ENCODE measurements around the gene CFAP92. TPM values are rescaled to one million over a fixed set of nuclear protein-coding genes. Genes with fewer than 3 reads are reported as not detected.

CFAP92 gene
- total RNA-seq, result under 0.01 TPM in 1 of 2 replicates, not detected in the other

GRCh38 chr3:128993461-128994172 lies at the start of gene CFAP92:
Gene CFAP92, minus strand, starts transcription at chr3:128994076. Its CDS starts 772 bp downstream, at chr3:128993304.

GRCh38 chr3:129001101-129001805 lies 7.4 kb upstream of the CFAP92 start, which contains the start of gene EFCC1:
Gene EFCC1, plus strand, starts transcription at chr3:129001304. Its CDS starts 325 bp downstream, at chr3:129001629.

GRCh38 chr3:128879125-128879969 lies 114.5 kb downstream of the CFAP92 start, which contains the start of gene ACAD9:
Gene ACAD9, plus strand, starts transcription at chr3:128879620. Its CDS starts 72 bp downstream, at chr3:128879692.

Other genes with a start within 250 kb of the CFAP92 start
- gene ACAD9, start 114.5 kb downstream of the CFAP92 start, total RNA-seq, result 30.7 and 36.7 TPM in 2 replicates
- gene EFCC1, start 7.2 kb upstream of the CFAP92 start, total RNA-seq, result under 0.01 TPM in 1 of 2 replicates, not detected in the other
- gene GP9, start 66.7 kb upstream of the CFAP92 start, total RNA-seq, result not detected in 2 replicates
- gene RAB43, start 127.7 kb upstream of the CFAP92 start, total RNA-seq, result 8.1 and 12.8 TPM in 2 replicates
- 38.0 and 40.4 TPM in 2 replicates for gene ISY1, start 167.0 kb upstream of the CFAP92 start, total RNA-seq
- 253 and 321 TPM in 2 replicates for gene CNBP, start 189.8 kb upstream of the CFAP92 start, total RNA-seq